ENCODE measurements around the gene PSMF1.

GRCh38 chr20:1203630-1204029 is 85.2 kb downstream of the PSMF1 start:
- TF ChIP-seq CTCF (conservative IDR thresholded peaks at IDR 0.05) (no peak), EZH2 (IDR thresholded peaks at IDR 0.05; ENCODE audit: low read depth) (no peak)

Measured in PC-9 (cell line).